ENCODE data around the gene TMIGD3.

TMIGD3 gene

GRCh38 chr1:111474106-111474505 is 29.3 kb downstream of the TMIGD3 start:
- DNase-seq: no peak

GRCh38 chr1:111471538-111471937 is 31.9 kb downstream of the TMIGD3 start:
- DNase-seq: no peak

GRCh38 chr1:111471012-111471411 is 32.4 kb downstream of the TMIGD3 start:
- peak; percentile 81 for DNase-seq

GRCh38 chr1:111470596-111470995 is 32.8 kb downstream of the TMIGD3 start:
- no peak for DNase-seq

GRCh38 chr1:111469539-111469938 is 33.9 kb downstream of the TMIGD3 start:
- DNase-seq: no peak

- no peak for DNase-seq
Measured at GRCh38 chr1:111468717-111469100, 34.7 kb downstream of the TMIGD3 start.

GRCh38 chr1:111467865-111468716 is 35.3 kb downstream of the TMIGD3 start:
- DNase-seq: peak; percentile 62

GRCh38 chr1:111466480-111466879 is 37.0 kb downstream of the TMIGD3 start:
- no peak for DNase-seq

- DNase-seq: no peak
Measured at GRCh38 chr1:111465754-111466153, 37.7 kb downstream of the TMIGD3 start.

- DNase-seq: peak; percentile 73
Measured at GRCh38 chr1:111463029-111463683, 40.3 kb downstream of the TMIGD3 start.

GRCh38 chr1:111462370-111463028 is 40.9 kb downstream of the TMIGD3 start:
- DNase-seq: no peak

GRCh38 chr1:111461765-111462164 is 41.7 kb downstream of the TMIGD3 start:
- DNase-seq: no peak

GRCh38 chr1:111455642-111456031 is 47.8 kb downstream of the TMIGD3 start:
- no peak for DNase-seq

GRCh38 chr1:111454859-111455641 is 48.4 kb downstream of the TMIGD3 start:
- no peak for DNase-seq

GRCh38 chr1:111453706-111454105 is 49.7 kb downstream of the TMIGD3 start:
- no peak for DNase-seq

- DNase-seq: no peak
Measured at GRCh38 chr1:111452581-111452980, 50.9 kb downstream of the TMIGD3 start.

GRCh38 chr1:111450185-111450584 is 53.2 kb downstream of the TMIGD3 start:
- DNase-seq: no peak

GRCh38 chr1:111449703-111450017 is 53.8 kb downstream of the TMIGD3 start:
- DNase-seq: peak; percentile 50

GRCh38 chr1:111448918-111449702 is 54.3 kb downstream of the TMIGD3 start, which contains the start of the genes ATP5PB and WDR77:
Gene ATP5PB, plus strand, starts transcription at chr1:111449464. Its CDS starts 78 bp downstream, at chr1:111449542.
Gene WDR77, minus strand, starts transcription at chr1:111449256. Its CDS starts 87 bp downstream, at chr1:111449169.
- peak; percentile 99 for DNase-seq

GRCh38 chr1:111448482-111448917 is 54.9 kb downstream of the TMIGD3 start:
- no peak for DNase-seq

- DNase-seq: no peak
Measured at GRCh38 chr1:111446967-111447892, 56.2 kb downstream of the TMIGD3 start.
